Measurements from ENCODE around the gene SSRP1. TPM values are rescaled to one million over a fixed set of nuclear protein-coding genes. Genes with fewer than 3 reads are reported as not detected.

SSRP1 gene
- polyA plus RNA-seq, 2 of the 4 experiments (the other 2 are of a cell fraction), result 288 to 357 TPM

DNA sequence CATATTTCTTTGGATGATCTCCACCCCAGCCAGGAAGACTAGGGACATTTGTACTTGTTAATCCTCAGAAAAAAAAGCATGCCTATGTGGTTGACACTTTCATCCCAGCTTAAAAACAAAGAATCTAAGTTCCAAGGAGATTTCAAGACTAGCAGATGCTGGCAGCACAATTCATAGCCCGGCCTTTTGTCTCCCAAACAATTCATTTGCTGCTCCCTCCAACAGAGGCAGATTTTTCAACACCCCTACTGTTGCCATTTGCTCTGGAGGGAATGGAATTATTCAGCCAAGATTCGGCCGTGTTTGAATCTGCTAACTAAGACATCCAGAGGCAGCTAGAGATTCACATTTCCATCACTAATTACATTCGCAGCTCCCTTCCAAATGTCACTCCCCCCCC lies 17.8 kb upstream of the SSRP1 start:
- no peak for DNase-seq (ENCODE audit: low read depth in 1 of 2, low spot score in 1 of 2)
- Histone ChIP-seq H3K9me3 (peaks cover 15% of the 10 kb centered on the region), H3K4me3 (no peak overlapping the region), H3K4me2 (no peak overlapping the region), H3K4me1 (peaks cover 16% of the 10 kb centered on the region), H3K27ac (peak overlapping the region in 1 of 2 experiments; percentile 66; a peak in 1 of 6 replicates)
- POLR2A ChIA-PET, result no interaction called here
- no peak for FAIRE-seq
- CTCF ChIA-PET, result interaction anchor here (0.7 to 13.0 kb wide), 8 partner anchors 11 to 319 kb away, joined by 3 to 139 read pairs (median 4); partner anchors contain the start of genes SLC43A1 and TIMM10
- no peak for ATAC-seq
- TF ChIP-seq ESRRA (IDR thresholded peaks at IDR 0.05; ENCODE audit: borderline replicate concordance, low read length), result no peak
- TF ChIP-seq, protein P1, sequence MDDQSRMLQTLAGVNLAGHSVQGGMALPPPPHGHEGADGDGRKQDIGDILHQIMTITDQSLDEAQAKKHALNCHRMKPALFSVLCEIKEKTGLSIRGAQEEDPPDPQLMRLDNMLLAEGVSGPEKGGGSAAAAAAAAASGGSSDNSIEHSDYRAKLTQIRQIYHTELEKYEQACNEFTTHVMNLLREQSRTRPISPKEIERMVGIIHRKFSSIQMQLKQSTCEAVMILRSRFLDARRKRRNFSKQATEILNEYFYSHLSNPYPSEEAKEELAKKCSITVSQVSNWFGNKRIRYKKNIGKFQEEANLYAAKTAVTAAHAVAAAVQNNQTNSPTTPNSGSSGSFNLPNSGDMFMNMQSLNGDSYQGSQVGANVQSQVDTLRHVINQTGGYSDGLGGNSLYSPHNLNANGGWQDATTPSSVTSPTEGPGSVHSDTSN (IDR thresholded peaks at IDR 0.05), result no peak
- no peak for TF ChIP-seq FOSB (CRISPR knock-in tag; IDR thresholded peaks at IDR 0.05)
- TF ChIP-seq, protein P2, sequence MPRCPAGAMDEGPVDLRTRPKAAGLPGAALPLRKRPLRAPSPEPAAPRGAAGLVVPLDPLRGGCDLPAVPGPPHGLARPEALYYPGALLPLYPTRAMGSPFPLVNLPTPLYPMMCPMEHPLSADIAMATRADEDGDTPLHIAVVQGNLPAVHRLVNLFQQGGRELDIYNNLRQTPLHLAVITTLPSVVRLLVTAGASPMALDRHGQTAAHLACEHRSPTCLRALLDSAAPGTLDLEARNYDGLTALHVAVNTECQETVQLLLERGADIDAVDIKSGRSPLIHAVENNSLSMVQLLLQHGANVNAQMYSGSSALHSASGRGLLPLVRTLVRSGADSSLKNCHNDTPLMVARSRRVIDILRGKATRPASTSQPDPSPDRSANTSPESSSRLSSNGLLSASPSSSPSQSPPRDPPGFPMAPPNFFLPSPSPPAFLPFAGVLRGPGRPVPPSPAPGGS (IDR thresholded peaks at IDR 0.05), result no peak
- TF ChIP-seq RNF2 (IDR thresholded peaks at IDR 0.05; ENCODE audit: borderline replicate concordance, low read depth), result no peak
- TF ChIP-seq RFX5 (IDR thresholded peaks at IDR 0.05), result no peak
- TF ChIP-seq, protein P3, sequence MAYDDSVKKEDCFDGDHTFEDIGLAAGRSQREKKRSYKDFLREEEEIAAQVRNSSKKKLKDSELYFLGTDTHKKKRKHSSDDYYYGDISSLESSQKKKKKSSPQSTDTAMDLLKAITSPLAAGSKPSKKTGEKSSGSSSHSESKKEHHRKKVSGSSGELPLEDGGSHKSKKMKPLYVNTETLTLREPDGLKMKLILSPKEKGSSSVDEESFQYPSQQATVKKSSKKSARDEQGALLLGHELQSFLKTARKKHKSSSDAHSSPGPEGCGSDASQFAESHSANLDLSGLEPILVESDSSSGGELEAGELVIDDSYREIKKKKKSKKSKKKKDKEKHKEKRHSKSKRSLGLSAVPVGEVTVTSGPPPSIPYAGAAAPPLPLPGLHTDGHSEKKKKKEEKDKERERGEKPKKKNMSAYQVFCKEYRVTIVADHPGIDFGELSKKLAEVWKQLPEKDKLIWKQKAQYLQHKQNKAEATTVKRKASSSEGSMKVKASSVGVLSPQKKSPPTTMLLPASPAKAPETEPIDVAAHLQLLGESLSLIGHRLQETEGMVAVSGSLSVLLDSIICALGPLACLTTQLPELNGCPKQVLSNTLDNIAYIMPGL (CRISPR knock-in tag; IDR thresholded peaks at IDR 0.05; ENCODE audit: borderline replicate concordance), result no peak
- no peak for TF ChIP-seq FOSL2 (IDR thresholded peaks at IDR 0.05)
- no peak for TF ChIP-seq FOSL2 (CRISPR knock-in tag; IDR thresholded peaks at IDR 0.05)
- no peak for TF ChIP-seq BHLHE40 (IDR thresholded peaks at IDR 0.05; ENCODE audit: low read depth, low read length)
- no peak for TF ChIP-seq NR3C1 (IDR thresholded peaks at IDR 0.05)
- TF ChIP-seq RARB (CRISPR knock-in tag; IDR thresholded peaks at IDR 0.05), result no peak
- no peak for TF ChIP-seq POLR2A (IDR thresholded peaks at IDR 0.05; ENCODE audit: low read length)
- WGBS (ENCODE audit: missing lambda C conversion rate), result 71% methylated on average over 4 of the region's 4 CpGs

DNA sequence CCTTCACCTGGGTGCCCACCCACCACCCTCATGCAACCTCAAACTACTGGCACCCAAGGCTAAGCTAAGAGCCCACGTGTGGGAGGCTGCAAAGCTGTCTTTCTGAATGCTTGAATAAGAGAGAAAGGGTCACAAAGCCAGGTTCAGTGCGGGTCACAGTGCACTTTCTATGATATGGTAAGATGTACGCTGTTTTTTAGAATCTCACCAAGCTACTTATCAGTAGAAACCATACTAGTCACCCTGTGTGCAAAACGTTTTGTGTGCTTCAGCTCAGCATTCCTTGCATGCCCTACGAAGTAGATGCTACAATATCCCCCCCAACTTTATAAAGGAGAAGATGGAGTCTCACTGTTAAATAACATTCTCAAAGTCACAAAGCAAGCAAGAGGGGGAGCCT lies 17.3 kb upstream of the SSRP1 start:
- ChIA-PET POLR2A (no interaction called here), CTCF (interaction anchor here (0.7 to 13.0 kb wide), 8 partner anchors 12 to 320 kb away, joined by 3 to 139 read pairs (median 4); partner anchors contain the start of genes SLC43A1 and TIMM10)
- Histone ChIP-seq H3K4me2 (no peak overlapping the region), H3K4me3 (no peak overlapping the region), H3K4me1 (peaks cover 16% of the 10 kb centered on the region), H3K9me3 (peaks cover 15% of the 10 kb centered on the region), H3K27ac (no peak overlapping the region)
- ATAC-seq, result no peak
- 59% methylated on average over 5 of the region's 5 CpGs for WGBS (ENCODE audit: missing lambda C conversion rate)
- no peak for FAIRE-seq
- TF ChIP-seq, protein P4, sequence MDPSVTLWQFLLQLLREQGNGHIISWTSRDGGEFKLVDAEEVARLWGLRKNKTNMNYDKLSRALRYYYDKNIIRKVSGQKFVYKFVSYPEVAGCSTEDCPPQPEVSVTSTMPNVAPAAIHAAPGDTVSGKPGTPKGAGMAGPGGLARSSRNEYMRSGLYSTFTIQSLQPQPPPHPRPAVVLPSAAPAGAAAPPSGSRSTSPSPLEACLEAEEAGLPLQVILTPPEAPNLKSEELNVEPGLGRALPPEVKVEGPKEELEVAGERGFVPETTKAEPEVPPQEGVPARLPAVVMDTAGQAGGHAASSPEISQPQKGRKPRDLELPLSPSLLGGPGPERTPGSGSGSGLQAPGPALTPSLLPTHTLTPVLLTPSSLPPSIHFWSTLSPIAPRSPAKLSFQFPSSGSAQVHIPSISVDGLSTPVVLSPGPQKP (IDR thresholded peaks at IDR 0.05; ENCODE audit: low read depth, low read length), result no peak
- DNase-seq (ENCODE audit: low read depth in 1 of 2, low spot score in 1 of 2), result no peak

DNA sequence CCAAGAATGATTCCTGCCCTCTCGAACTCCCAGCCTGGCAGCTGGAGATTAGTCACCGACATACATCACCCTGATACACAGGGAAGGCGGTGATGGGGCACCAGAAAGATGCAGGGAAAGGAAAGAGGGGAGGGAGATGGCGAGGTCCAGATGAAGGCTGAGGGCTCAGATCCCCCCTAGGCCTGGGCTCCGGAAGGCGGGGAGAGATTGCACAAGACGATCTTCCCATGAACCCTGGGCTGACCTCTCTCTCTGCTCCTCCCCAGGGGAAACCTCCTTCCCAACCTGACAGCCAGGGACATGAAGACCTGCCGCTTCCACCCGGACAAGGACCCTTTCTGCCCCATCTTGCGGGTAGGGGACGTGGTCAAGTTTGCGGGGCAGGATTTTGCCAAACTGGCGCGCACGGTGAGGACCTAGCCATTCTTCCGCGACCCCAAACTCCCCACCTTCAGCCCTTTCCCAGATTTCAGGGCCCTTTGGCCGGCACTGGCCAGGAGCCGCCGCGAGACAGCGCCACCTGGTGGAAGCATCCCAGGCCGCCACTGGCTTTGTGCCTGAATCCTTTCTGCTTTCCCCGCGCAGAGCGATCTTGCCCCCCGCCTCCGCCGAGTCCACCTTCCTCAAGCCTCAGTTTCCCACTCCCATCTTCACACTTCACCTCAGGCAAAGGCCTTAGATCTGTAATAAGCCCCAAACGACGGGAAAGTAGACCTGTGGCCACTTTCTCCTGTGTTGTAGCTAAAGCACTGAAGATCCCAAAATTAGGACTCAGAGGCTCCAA lies 14.0 kb upstream of the SSRP1 start:
- peaks cover 15% of the 10 kb centered on the region for H3K9me3 ChIP-seq
- no peak overlapping the region for H3K4me3 ChIP-seq
- peak overlapping the region; percentile 53 for H3K4me2 ChIP-seq
- DNase-seq (ENCODE audit: low read depth in 1 of 2, low spot score in 1 of 2), result peak; percentile 58 to 62
- ATAC-seq, result peak; percentile 40 to 81; a peak in 3 of 6 replicates
- WGBS (ENCODE audit: missing lambda C conversion rate), result 20% methylated on average over 24 of the region's 31 CpGs
- H3K4me1 ChIP-seq, result peaks cover 18% of the 10 kb centered on the region
- POLR2A ChIA-PET, result no interaction called here
- H3K27ac ChIP-seq, result peak overlapping the region; percentile 67 to 81
- peak in 1 of 2 experiments; percentile 77; a peak in 2 of 4 replicates for TF ChIP-seq CEBPB (IDR thresholded peaks at IDR 0.05)
- TF ChIP-seq, protein P5, sequence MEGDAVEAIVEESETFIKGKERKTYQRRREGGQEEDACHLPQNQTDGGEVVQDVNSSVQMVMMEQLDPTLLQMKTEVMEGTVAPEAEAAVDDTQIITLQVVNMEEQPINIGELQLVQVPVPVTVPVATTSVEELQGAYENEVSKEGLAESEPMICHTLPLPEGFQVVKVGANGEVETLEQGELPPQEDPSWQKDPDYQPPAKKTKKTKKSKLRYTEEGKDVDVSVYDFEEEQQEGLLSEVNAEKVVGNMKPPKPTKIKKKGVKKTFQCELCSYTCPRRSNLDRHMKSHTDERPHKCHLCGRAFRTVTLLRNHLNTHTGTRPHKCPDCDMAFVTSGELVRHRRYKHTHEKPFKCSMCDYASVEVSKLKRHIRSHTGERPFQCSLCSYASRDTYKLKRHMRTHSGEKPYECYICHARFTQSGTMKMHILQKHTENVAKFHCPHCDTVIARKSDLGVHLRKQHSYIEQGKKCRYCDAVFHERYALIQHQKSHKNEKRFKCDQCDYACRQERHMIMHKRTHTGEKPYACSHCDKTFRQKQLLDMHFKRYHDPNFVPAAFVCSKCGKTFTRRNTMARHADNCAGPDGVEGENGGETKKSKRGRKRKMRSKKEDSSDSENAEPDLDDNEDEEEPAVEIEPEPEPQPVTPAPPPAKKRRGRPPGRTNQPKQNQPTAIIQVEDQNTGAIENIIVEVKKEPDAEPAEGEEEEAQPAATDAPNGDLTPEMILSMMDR (IDR thresholded peaks at IDR 0.05), result peak; percentile 73
- TF ChIP-seq EP300 (IDR thresholded peaks at IDR 0.05), result no peak
- peak; percentile 38 to 41; a peak in 4 of 5 replicates for TF ChIP-seq RAD21 (conservative IDR thresholded peaks at IDR 0.05 in 1 of 2, IDR thresholded peaks at IDR 0.05 in 1 of 2)
- no peak for TF ChIP-seq KDM1A (IDR thresholded peaks at IDR 0.05; ENCODE audit: low read depth)
- TF ChIP-seq ZNF302 (CRISPR knock-in tag; IDR thresholded peaks at IDR 0.05), result no peak
- TF ChIP-seq, protein P6, sequence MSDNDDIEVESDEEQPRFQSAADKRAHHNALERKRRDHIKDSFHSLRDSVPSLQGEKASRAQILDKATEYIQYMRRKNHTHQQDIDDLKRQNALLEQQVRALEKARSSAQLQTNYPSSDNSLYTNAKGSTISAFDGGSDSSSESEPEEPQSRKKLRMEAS (IDR thresholded peaks at IDR 0.05), result peak; percentile 39; the same call in 1 of the 2 replicates
- TF ChIP-seq HEYL (CRISPR knock-in tag; IDR thresholded peaks at IDR 0.05), result 0 out of 2 replicates have a peak, but pooled peaks have one; percentile 36
- TF ChIP-seq SMC3 (IDR thresholded peaks at IDR 0.05), result peak; percentile 61
- TF ChIP-seq FOSB (CRISPR knock-in tag; IDR thresholded peaks at IDR 0.05), result no peak
- CTCF ChIA-PET, result interaction anchor here (0.6 to 13.0 kb wide), 27 partner anchors 10 to 1786 kb away, joined by 3 to 139 read pairs (median 4); partner anchors contain the start of genes P2RX3, RTN4RL2 and TIMM10
- no peak for FAIRE-seq

Data from A549 (cell line).